ENCODE results near the gene POLE3.
"Not testable (repeated sequence)": the region's sequence is repeated elsewhere in the genome, so short reads cannot be mapped to it uniquely, and the experiment has no call there.

GRCh38 chr9:113437716-113438115 is 27.2 kb upstream of the POLE3 start:
- not testable (repeated sequence) for TF ChIP-seq CTCF (IDR thresholded peaks at IDR 0.05; ENCODE audit: low read length); EZH2 (optimal IDR thresholded peaks at IDR 0.05; ENCODE audit: low read depth, low read length); EZH2phosphoT487 (IDR thresholded peaks at IDR 0.05; ENCODE audit: low read length)

Data from MM.1S (cell line).